Upper lobe of right lung (tissue), 1 donor: ENCODE results near the gene PTPRT. TPM values are rescaled to one million over a fixed set of nuclear protein-coding genes. Genes with fewer than 3 reads are reported as not detected.

Experiments
- ATAC-seq: fragments of 200-7000 bp; cut with Tn5 transposase; one replicate; pipeline ENCODE4 v1.9.1; 2020; ENCODE audit warnings: mild to moderate bottlenecking, moderate library complexity
- DNase-seq: peaks from one replicate; pipeline ENCODE4 v3.0.0-alpha.2; 2020
- H3K27ac ChIP-seq: fragments of 200-600 bp; one replicate; pipeline ENCODE4 v1.8.0; 2022
- H3K27me3 ChIP-seq: fragments of 200-600 bp; one replicate; pipeline ENCODE4 v1.8.0; 2022; ENCODE audit warnings: mild to moderate bottlenecking
- H3K36me3 ChIP-seq: fragments of 200-600 bp; one replicate; pipeline ENCODE4 v1.8.0; 2022
- H3K4me1 ChIP-seq: fragments of 200-600 bp; one replicate; pipeline ENCODE4 v1.8.0; 2022
- H3K4me3 ChIP-seq: fragments of 200-600 bp; one replicate; pipeline ENCODE4 v1.8.0; 2022; ENCODE audit warnings: mild to moderate bottlenecking
- H3K9me3 ChIP-seq: fragments of 200-600 bp; one replicate; pipeline ENCODE4 v1.8.0; 2022
- intact Hi-C: fragments of 100-400 bp; cut with DNase I; formaldehyde crosslinking; loops from one replicate; pipeline ENCODE4 v1.11.0; 2022
- total RNA-seq: library from RNA; stranded (reverse); fragmentation: NEBNext Ultra II Directional; extraction: Animal tissue kit (Norgen Biotek cat#: 25700); gene quantifications from one replicate; pipeline ENCODE4 v1.2.1, GENCODE V29; 2021
- TF ChIP-seq, protein P1 (sequence below): fragments of 200-600 bp; IDR thresholded peaks from one replicate; pipeline ENCODE4 v1.8.0; 2022; ENCODE audit warnings: antibody characterized with exemption
- donor health status: DM: no; HTN: yes; CAD: no; lungs with severe emphysema.

The PTPRT gene
- total RNA-seq, 1 donor from 2014 or later: 0.46 TPM

DNA sequence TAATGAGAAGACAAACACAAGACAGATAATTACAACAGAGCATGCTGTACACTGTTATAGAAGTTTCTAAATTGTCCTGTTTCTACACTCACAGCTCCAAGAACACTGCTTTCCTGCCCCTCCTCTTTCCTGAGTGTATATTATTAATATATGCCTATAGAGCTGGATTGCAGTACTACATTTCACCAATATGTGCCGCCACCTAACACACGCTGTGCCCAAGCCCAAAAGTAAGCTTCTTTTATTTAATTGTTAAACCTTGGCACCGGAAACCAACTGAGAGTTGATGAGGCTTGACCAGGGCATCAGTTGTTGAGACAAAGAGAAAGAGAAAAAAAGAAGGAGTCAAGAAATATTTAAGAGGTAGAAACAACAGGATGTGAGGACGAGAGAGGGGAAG lies 16.0 kb upstream of the PTPRT start:
- no peaks in the 10 kb centered on the region for H3K9me3 ChIP-seq
- intact Hi-C loops: no loop called here
- H3K4me3 ChIP-seq: no peak overlapping the region
- no peak overlapping the region for H3K27ac ChIP-seq
- ATAC-seq (no peak), DNase-seq (no peak)
- no peaks in the 10 kb centered on the region for H3K27me3 ChIP-seq
- H3K36me3 ChIP-seq: no peaks in the 10 kb centered on the region
- TF ChIP-seq, protein P1, sequence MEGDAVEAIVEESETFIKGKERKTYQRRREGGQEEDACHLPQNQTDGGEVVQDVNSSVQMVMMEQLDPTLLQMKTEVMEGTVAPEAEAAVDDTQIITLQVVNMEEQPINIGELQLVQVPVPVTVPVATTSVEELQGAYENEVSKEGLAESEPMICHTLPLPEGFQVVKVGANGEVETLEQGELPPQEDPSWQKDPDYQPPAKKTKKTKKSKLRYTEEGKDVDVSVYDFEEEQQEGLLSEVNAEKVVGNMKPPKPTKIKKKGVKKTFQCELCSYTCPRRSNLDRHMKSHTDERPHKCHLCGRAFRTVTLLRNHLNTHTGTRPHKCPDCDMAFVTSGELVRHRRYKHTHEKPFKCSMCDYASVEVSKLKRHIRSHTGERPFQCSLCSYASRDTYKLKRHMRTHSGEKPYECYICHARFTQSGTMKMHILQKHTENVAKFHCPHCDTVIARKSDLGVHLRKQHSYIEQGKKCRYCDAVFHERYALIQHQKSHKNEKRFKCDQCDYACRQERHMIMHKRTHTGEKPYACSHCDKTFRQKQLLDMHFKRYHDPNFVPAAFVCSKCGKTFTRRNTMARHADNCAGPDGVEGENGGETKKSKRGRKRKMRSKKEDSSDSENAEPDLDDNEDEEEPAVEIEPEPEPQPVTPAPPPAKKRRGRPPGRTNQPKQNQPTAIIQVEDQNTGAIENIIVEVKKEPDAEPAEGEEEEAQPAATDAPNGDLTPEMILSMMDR: no peak
- no peaks in the 10 kb centered on the region for H3K4me1 ChIP-seq

DNA sequence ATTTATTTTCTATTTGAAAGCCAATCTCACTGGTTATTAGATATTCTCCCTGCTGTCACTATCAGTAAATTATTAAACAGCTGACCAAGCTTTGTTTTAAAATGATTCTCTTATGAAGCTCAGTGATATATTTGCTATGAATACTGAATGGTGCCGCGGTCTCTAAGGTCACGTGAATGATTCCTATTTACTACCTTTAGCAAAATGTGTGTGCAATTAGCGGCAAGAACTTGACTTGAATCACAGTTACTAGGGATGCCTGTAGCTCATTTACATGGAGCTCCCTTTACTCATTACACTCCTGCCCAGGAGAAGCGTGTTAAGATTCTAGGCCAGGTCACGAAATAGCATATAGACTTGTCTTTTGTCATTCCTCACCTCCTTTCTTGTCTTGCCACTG lies 12.4 kb upstream of the PTPRT start:
- no peak overlapping the region for H3K27ac ChIP-seq
- intact Hi-C loops: no loop called here
- no peaks in the 10 kb centered on the region for H3K4me1 ChIP-seq
- H3K9me3 ChIP-seq: no peaks in the 10 kb centered on the region
- TF ChIP-seq, protein P1: no peak
- DNase-seq (no peak), ATAC-seq (no peak)
- no peak overlapping the region for H3K4me3 ChIP-seq
- no peaks in the 10 kb centered on the region for H3K27me3 ChIP-seq
- H3K36me3 ChIP-seq: no peaks in the 10 kb centered on the region

DNA sequence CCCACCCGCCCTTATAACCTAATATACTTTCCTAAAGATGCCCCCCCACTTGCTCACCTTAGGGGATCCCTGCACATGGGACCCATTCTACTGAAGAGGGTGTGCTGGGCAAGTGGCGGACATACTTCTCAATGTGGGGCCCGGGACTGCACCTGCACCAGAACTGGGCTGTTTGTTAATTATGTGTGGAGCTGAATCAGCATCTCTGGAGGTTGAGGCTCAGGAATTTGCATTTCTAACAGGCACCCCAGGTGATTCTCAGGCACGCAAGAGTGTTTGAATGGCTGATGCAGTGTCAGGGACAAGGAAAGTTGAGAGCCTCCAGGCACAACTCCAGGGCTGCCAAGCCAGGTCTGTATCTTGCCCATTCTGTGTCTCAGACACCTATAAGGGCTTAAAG lies 8.9 kb upstream of the PTPRT start:
- Histone ChIP-seq H3K27ac (no peak overlapping the region), H3K27me3 (no peaks in the 10 kb centered on the region), H3K4me3 (no peak overlapping the region), H3K9me3 (no peaks in the 10 kb centered on the region), H3K4me1 (no peaks in the 10 kb centered on the region), H3K36me3 (no peaks in the 10 kb centered on the region)
- DNase-seq: no peak
- TF ChIP-seq, protein P1: no peak
- intact Hi-C loops: no loop called here
- ATAC-seq: no peak

DNA sequence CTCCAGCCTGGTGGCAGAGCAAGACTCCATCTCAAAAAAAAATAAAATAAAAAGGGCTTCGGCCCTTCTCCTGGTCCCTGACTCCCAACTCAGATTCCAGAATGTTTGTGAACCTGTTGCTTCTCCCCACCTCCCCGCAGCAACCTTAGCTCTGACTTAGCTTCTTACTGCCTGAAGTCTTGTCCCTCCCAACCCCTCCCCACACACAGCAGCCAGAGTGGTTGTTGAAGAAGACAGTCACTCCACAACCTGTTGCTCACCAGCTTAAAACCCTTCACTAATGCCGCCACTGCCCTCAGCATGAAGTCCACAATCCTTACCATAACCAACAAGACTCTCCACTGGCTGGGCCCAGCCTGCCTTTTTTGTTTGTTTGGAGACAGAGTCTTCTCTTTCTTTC lies 6.5 kb upstream of the PTPRT start:
- TF ChIP-seq, protein P1: no peak
- no peaks in the 10 kb centered on the region for H3K4me1 ChIP-seq
- no peaks in the 10 kb centered on the region for H3K36me3 ChIP-seq
- peaks cover 9% of the 10 kb centered on the region for H3K27me3 ChIP-seq
- no peak overlapping the region for H3K27ac ChIP-seq
- intact Hi-C loops: no loop called here
- ATAC-seq (no peak), DNase-seq (no peak)
- H3K9me3 ChIP-seq: no peaks in the 10 kb centered on the region
- H3K4me3 ChIP-seq: no peak overlapping the region

DNA sequence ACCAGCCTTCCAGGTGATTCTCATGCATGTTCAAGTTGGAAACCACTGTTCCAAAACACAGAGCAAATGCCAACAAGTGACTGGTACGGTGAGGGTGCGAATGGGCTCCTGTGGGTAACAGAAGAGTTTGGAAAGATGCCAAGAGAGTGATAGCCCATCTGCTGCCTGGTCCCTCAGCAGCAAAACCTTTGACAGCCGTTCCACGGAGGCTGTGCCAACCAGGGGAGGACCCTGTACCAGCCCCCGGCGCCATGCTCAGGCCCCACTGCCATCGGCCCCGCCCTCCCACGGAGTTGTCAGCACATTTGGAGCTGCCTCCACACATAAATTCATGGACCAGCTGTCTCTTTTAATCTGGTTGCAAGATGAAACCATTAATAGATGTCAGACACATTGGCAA lies 4.4 kb upstream of the PTPRT start:
- no peak overlapping the region for H3K27ac ChIP-seq
- TF ChIP-seq, protein P1: no peak
- no peak for ATAC-seq
- DNase-seq: no peak
- H3K4me1 ChIP-seq: no peaks in the 10 kb centered on the region
- H3K36me3 ChIP-seq: no peaks in the 10 kb centered on the region
- H3K4me3 ChIP-seq: no peak overlapping the region
- H3K9me3 ChIP-seq: no peaks in the 10 kb centered on the region
- intact Hi-C loops: no loop called here
- H3K27me3 ChIP-seq: peaks cover 25% of the 10 kb centered on the region

DNA sequence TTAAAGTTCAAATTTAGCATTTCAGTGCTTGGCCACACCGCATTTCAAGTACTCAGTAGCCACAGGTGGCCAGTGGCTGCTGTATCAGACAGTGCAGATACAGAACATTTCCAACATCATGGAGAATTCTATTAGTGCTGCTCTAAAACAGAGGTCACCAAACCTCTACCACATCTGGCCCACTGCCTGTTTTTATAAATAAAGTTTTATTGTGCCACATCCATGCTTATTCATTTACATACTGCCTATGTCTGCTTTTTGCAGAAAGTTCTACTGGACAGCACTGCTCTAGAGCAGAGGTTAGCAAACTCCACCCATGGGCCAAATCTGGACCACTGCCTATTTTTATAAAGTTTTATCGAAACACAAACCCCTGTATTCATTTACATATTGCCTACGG lies 3.7 kb upstream of the PTPRT start:
- TF ChIP-seq, protein P1: no peak
- Histone ChIP-seq H3K4me1 (peaks cover under 1% of the 10 kb centered on the region), H3K36me3 (no peaks in the 10 kb centered on the region), H3K9me3 (no peaks in the 10 kb centered on the region), H3K27me3 (peaks cover 32% of the 10 kb centered on the region), H3K4me3 (no peak overlapping the region), H3K27ac (no peak overlapping the region)
- no peak for DNase-seq
- intact Hi-C loops: no loop called here
- no peak for ATAC-seq
